Kidney (tissue), 14 donors: Measurements from ENCODE around the gene KIF4A. TPM values are rescaled to one million over a fixed set of nuclear protein-coding genes. Genes with fewer than 3 reads are reported as not detected.

Experiments
- DNase-seq, 5 donors: peaks; one replicate each; pipeline ENCODE4 v3.0.0-alpha.2; 2013 to 2020
- FAIRE-seq: peaks from 2 replicates; lab custom pipeline; 2012; peaks lifted over from hg19 to GRCh38; lab: Jason Lieb, UNC
- H3K27ac ChIP-seq, 2 donors: one replicate each; pipeline ENCODE4 v1.7.0; 2013; ENCODE audit warnings: low read depth in 2 of 2, low read length in 2 of 2, inconsistent platforms in 1 of 2
- H3K27me3 ChIP-seq: one replicate; pipeline ENCODE4 v1.7.1; 2013; ENCODE audit warnings: low read length, inconsistent platforms; ENCODE audit not compliant: control insufficient read depth, insufficient read depth
- H3K36me3 ChIP-seq, 3 donors: one replicate each; pipeline versions ENCODE4 v1.7.0 to v1.7.1; 2013; ENCODE audit warnings: low read length in 3 of 3, control low read depth in 1 of 3, inconsistent platforms in 1 of 3; ENCODE audit not compliant: insufficient read depth in 3 of 3, control insufficient read depth in 2 of 3
- H3K4me1 ChIP-seq, 3 donors: one replicate each; pipeline versions ENCODE4 v1.7.0 to v1.7.1; 2013; ENCODE audit warnings: low read length in 3 of 3, inconsistent platforms in 1 of 3, low read depth in 1 of 3; ENCODE audit not compliant: control insufficient read depth in 2 of 3, insufficient read depth in 2 of 3
- H3K4me3 ChIP-seq, 3 donors: one replicate each; pipeline versions ENCODE4 v1.7.0 to v1.8.1; 2013; ENCODE audit warnings: low read length in 3 of 3, control low read depth in 1 of 3, inconsistent platforms in 1 of 3
- H3K9ac ChIP-seq, 3 donors: one replicate each; pipeline versions ENCODE4 v1.7.0 to v1.7.1; 2013; ENCODE audit warnings: low read length in 3 of 3, control low read depth in 1 of 3, inconsistent platforms in 1 of 3
- H3K9me3 ChIP-seq, 3 donors: one replicate each; pipeline versions ENCODE4 v1.7.0 to v1.7.1; 2013; ENCODE audit warnings: low read length in 3 of 3, control low read depth in 1 of 3, inconsistent platforms in 1 of 3; ENCODE audit not compliant: control insufficient read depth in 2 of 3, insufficient read depth in 1 of 3
- CTCF ChIP-seq: IDR thresholded peaks from 3 replicates; pipeline ENCODE4 v1.5.1; 2012; ENCODE audit warnings: mild to moderate bottlenecking, moderate library complexity, borderline replicate concordance; ENCODE audit not compliant: insufficient read depth; ENCODE audit errors: extremely low read depth
- intact Hi-C: fragments of 100-400 bp; cut with DNase I; formaldehyde crosslinking; loops from one replicate; pipeline ENCODE4 v1.11.1; 2022
- polyA plus RNA-seq: library from polyadenylated mRNA; stranded (reverse); fragments of 350-450 nt; fragmentation: Illumina TruSeq; extraction: RNeasy Lipid Tissue Mini Kit (QIAGEN cat#74804); gene quantifications from one replicate; pipeline ENCODE4 v1.2.3, GENCODE V29; 2014; ENCODE audit warnings: low read depth, low replicate concordance; ENCODE audit not compliant: insufficient read depth
- total RNA-seq: library from RNA; stranded (reverse); fragmentation: NEBNext Ultra II Directional; extraction: Animal tissue kit (Norgen Biotek cat#: 25700); gene quantifications from one replicate; pipeline ENCODE4 v1.2.1, GENCODE V29; 2021
- donor health status: control.
- donor health status: control.
- donor health status: control.
- donor health status: control.
- donor health status: control.
- donor health status: DM: yes; HTN: yes; CAD: no.
- donor health status: Normal renal cell carcinoma (clear cell type).

The KIF4A gene
- total and polyA plus RNA-seq, 2 donors from 2014 or later = 0.13 to 0.35 TPM

- Histone ChIP-seq H3K4me3 (no peak overlapping the region), H3K27me3 (no peaks in the 10 kb centered on the region), H3K9ac (no peak overlapping the region), H3K4me1 (no peaks in the 10 kb centered on the region), H3K27ac (no peak overlapping the region), H3K9me3 (no peaks in the 10 kb centered on the region), H3K36me3 (no peaks in the 10 kb centered on the region)
- FAIRE-seq = no peak
- no peak for DNase-seq
- intact Hi-C loops = no loop called here
- TF ChIP-seq CTCF = no peak
Measured at GRCh38 chrX:70468709-70469108, 178.8 kb downstream of the KIF4A start.

Other genes starting within 250 kb of the KIF4A start
- gene AWAT2, start 240.2 kb upstream of the KIF4A start, total RNA-seq = not detected
- gene AWAT2, start 240.2 kb upstream of the KIF4A start, polyA plus RNA-seq = not detected
- not detected for gene OTUD6A, start 227.6 kb upstream of the KIF4A start, total RNA-seq
- gene OTUD6A, start 227.6 kb upstream of the KIF4A start, polyA plus RNA-seq = not detected
- 44.2 TPM for gene IGBP1, start 156.7 kb upstream of the KIF4A start, total RNA-seq
- gene IGBP1, start 156.7 kb upstream of the KIF4A start, polyA plus RNA-seq = 67.3 TPM
- gene DGAT2L6, start 112.6 kb upstream of the KIF4A start, total RNA-seq = not detected
- not detected for gene DGAT2L6, start 112.6 kb upstream of the KIF4A start, polyA plus RNA-seq
- not detected for gene AWAT1, start 55.4 kb upstream of the KIF4A start, total RNA-seq
- gene AWAT1, start 55.4 kb upstream of the KIF4A start, polyA plus RNA-seq = not detected
- 0.31 TPM for gene P2RY4, start 29.9 kb upstream of the KIF4A start, total RNA-seq
- gene P2RY4, start 29.9 kb upstream of the KIF4A start, polyA plus RNA-seq = not detected
- not detected for gene ARR3, start 21.8 kb upstream of the KIF4A start, total RNA-seq
- gene ARR3, start 21.8 kb upstream of the KIF4A start, polyA plus RNA-seq = not detected
- not detected for gene RAB41, start 7.9 kb upstream of the KIF4A start, total RNA-seq
- not detected for gene RAB41, start 7.9 kb upstream of the KIF4A start, polyA plus RNA-seq
- gene PDZD11, start 177 bp upstream of the KIF4A start, total RNA-seq = 31.3 TPM
- gene PDZD11, start 177 bp upstream of the KIF4A start, polyA plus RNA-seq = 74.6 TPM
- gene GDPD2, start 133.2 kb downstream of the KIF4A start, total RNA-seq = 7.0 TPM
- gene GDPD2, start 133.2 kb downstream of the KIF4A start, polyA plus RNA-seq = 2.5 TPM
- gene DLG3, start 154.7 kb downstream of the KIF4A start, total RNA-seq = 38.3 TPM
- gene DLG3, start 154.7 kb downstream of the KIF4A start, polyA plus RNA-seq = 14.2 TPM